Esophagus muscularis mucosa (tissue), 4 donors: ENCODE results near the gene CHCHD6. TPM values are rescaled to one million over a fixed set of nuclear protein-coding genes. Genes with fewer than 3 reads are reported as not detected.

Experiments
- DNase-seq: peaks from one replicate; pipeline ENCODE4 v3.0.0-alpha.2; 2017; ENCODE audit errors: extremely low spot score
- H3K27ac ChIP-seq, 4 donors: fragments of 200-600 bp; sonication (generic); replicated peaks in 1 of 4; 1 replicate in 3 of 4; 2 replicates in 1 of 4; pipeline ENCODE4 v1.5.1; 2016 to 2019; ENCODE audit warnings: mild to moderate bottlenecking in 1 of 4
- H3K27me3 ChIP-seq, 4 donors: fragments of 200-600 bp; sonication (generic); one replicate each; pipeline versions ENCODE4 v1.5.1 to v1.6.0; 2016 to 2019
- H3K36me3 ChIP-seq, 4 donors: fragments of 200-600 bp; sonication (generic); one replicate each; pipeline ENCODE4 v1.5.1; 2016 to 2019
- H3K4me1 ChIP-seq, 4 donors: fragments of 200-600 bp; sonication (generic); one replicate each; pipeline ENCODE4 v1.5.1; 2016 to 2019
- H3K4me3 ChIP-seq, 4 donors: fragments of 200-600 bp; sonication (generic); 1 replicate in 2 of 4; 2 replicates in 2 of 4; pipeline ENCODE4 v1.5.1; 2016 to 2019; ENCODE audit warnings: mild to moderate bottlenecking in 4 of 4, moderate library complexity in 1 of 4
- H3K9me3 ChIP-seq, 4 donors: fragments of 200-600 bp; sonication (generic); 1 replicate in 3 of 4; 2 replicates in 1 of 4; pipeline ENCODE4 v1.5.1; 2016 to 2019
- CTCF ChIP-seq, 3 experiments: fragments of 200-600 bp in 2 of 3; fragments of 450-650 bp in 1 of 3; sonication (generic) in 2 of 3; IDR thresholded peaks; one replicate each; pipeline ENCODE4 v1.5.1; 2017 to 2019; ENCODE audit warnings: antibody characterized with exemption in 3 of 3, mild to moderate bottlenecking in 2 of 3, moderate library complexity in 1 of 3
- EP300 ChIP-seq: sonication (generic); formaldehyde crosslinking; IDR thresholded peaks from one replicate; pipeline ENCODE4 v1.6.1; 2017; ENCODE audit warnings: antibody characterized with exemption
- POLR2A ChIP-seq: fragments of 450-650 bp; IDR thresholded peaks from one replicate; pipeline ENCODE4 v1.6.1; 2017; ENCODE audit warnings: antibody characterized with exemption, moderate library complexity, mild to moderate bottlenecking, low read depth
- POLR2AphosphoS5 ChIP-seq, 2 donors: sonication (generic); formaldehyde crosslinking; IDR thresholded peaks; one replicate each; pipeline ENCODE4 v1.6.1; 2017; ENCODE audit warnings: antibody characterized with exemption in 2 of 2
- WGBS: methylation state at CpG from one replicate; pipeline ENCODE4 v1.1.5; 2018; 5-methylcytosine and 5-hydroxymethylcytosine counted together
- intact Hi-C: fragments of 100-400 bp; cut with DNase I; formaldehyde crosslinking; loops from one replicate; pipeline ENCODE4 v1.15.1; 2023
- total RNA-seq, 4 donors: library from RNA; depleted of rRNA; stranded (reverse); fragments of >200 nt; gene quantifications; one replicate each; pipeline versions ENCODE4 v1.1.0 to v1.2.1, GENCODE V29; 2016

The CHCHD6 gene
- total RNA-seq, 4 donors from 2014 or later: 10.3 to 13.4 (median 12.1) TPM

- TF ChIP-seq POLR2A (no peak), CTCF (IDR thresholded peaks at IDR 0.05) (no peak), EP300 (no peak), POLR2AphosphoS5 (IDR thresholded peaks at IDR 0.05) (no peak)
Measured at GRCh38 chr3:126982126-126982470, 278.1 kb downstream of the CHCHD6 start.

GRCh38 chr3:126982471-126983175, 278.6 kb downstream of the CHCHD6 start, which contains the start of gene PLXNA1:
PLXNA1 (plus strand) TSS chr3:126983115; CDS start chr3:126988594, 5,479 bp downstream.
- Histone ChIP-seq H3K27ac (peak within 1 kb of the TSS; percentile 76 to 85 (median 80)), H3K36me3 (no peaks in the 10 kb centered on the region), H3K4me3 (peak within 1 kb of the TSS; percentile 68 to 92 (median 84)), H3K4me1 (peaks cover 24 to 52% (median 44%) of the 10 kb centered on the region in 4 donors), H3K27me3 (peaks cover 0 to 13% (median 0%) of the 10 kb centered on the region in 4 donors), H3K9me3 (no peaks in the 10 kb centered on the region)
- TF ChIP-seq CTCF (IDR thresholded peaks at IDR 0.05) (peak; percentile 83 to 91 (median 85)), POLR2AphosphoS5 (IDR thresholded peaks at IDR 0.05) (peak; percentile 35 to 41), EP300 (no peak), POLR2A (no peak)
- intact Hi-C loops: loop anchor here (2.0 to 10.0 kb wide), 4 partner anchors 232 to 562 kb away; no protein-coding TSS in a partner anchor
- no CpG with 5 or more reads among the region's 89 CpGs for WGBS
- DNase-seq: no peak

More at GRCh38 chr3:126982126-126982470, 278.1 kb downstream of the CHCHD6 start:
- peak overlapping the region; percentile 54 to 92 (median 58) for H3K4me3 ChIP-seq
- intact Hi-C loops: loop anchor here (2.0 to 10.0 kb wide), 4 partner anchors 231 to 563 kb away; no protein-coding TSS in a partner anchor
- H3K27ac ChIP-seq: peak overlapping the region; percentile 76 to 85 (median 80)
- no peak for DNase-seq
- no peaks in the 10 kb centered on the region for H3K9me3 ChIP-seq
- peaks cover 24 to 46% (median 42%) of the 10 kb centered on the region in 4 donors for H3K4me1 ChIP-seq
- H3K36me3 ChIP-seq: no peaks in the 10 kb centered on the region
- H3K27me3 ChIP-seq: peaks cover 0 to 14% (median 0%) of the 10 kb centered on the region in 4 donors
- 13% methylated on average over 3 of the region's 12 CpGs for WGBS

GRCh38 chr3:126983276-126983652, 279.2 kb downstream of the CHCHD6 start:
- no CpG with 5 or more reads among the region's 70 CpGs for WGBS
- Histone ChIP-seq H3K36me3 (peaks cover 0 to under 1% (median under 1%) of the 10 kb centered on the region in 4 donors), H3K27me3 (peaks cover 0 to 8% (median 0%) of the 10 kb centered on the region in 4 donors), H3K4me1 (peaks cover 24 to 54% (median 45%) of the 10 kb centered on the region in 4 donors), H3K27ac (peak overlapping the region in 2 of 4 donors; percentile 38 to 61), H3K4me3 (peak overlapping the region; percentile 68 to 92 (median 84)), H3K9me3 (no peaks in the 10 kb centered on the region)
- TF ChIP-seq POLR2A: no peak
- TF ChIP-seq CTCF (IDR thresholded peaks at IDR 0.05): no peak
- TF ChIP-seq EP300: no peak
- TF ChIP-seq POLR2AphosphoS5 (IDR thresholded peaks at IDR 0.05): no peak
- intact Hi-C loops: loop anchor here (2.0 to 10.0 kb wide), 4 partner anchors 232 to 562 kb away; no protein-coding TSS in a partner anchor
- DNase-seq: no peak

GRCh38 chr3:126983653-126984390, 279.8 kb downstream of the CHCHD6 start:
- TF ChIP-seq CTCF (IDR thresholded peaks at IDR 0.05): no peak
- no peak for TF ChIP-seq POLR2AphosphoS5 (IDR thresholded peaks at IDR 0.05)
- no peak for TF ChIP-seq POLR2A
- no peak for TF ChIP-seq EP300
- Histone ChIP-seq H3K27me3 (peaks cover 0 to 8% (median 0%) of the 10 kb centered on the region in 4 donors), H3K4me1 (peaks cover 24 to 54% (median 45%) of the 10 kb centered on the region in 4 donors), H3K36me3 (peaks cover 0 to 6% (median 4%) of the 10 kb centered on the region in 4 donors), H3K27ac (peak overlapping the region; percentile 38 to 61 (median 46)), H3K9me3 (no peaks in the 10 kb centered on the region), H3K4me3 (peak overlapping the region; percentile 68 to 92 (median 84))
- DNase-seq: no peak
- intact Hi-C loops: loop anchor here (2.0 to 10.0 kb wide), 4 partner anchors 233 to 561 kb away; no protein-coding TSS in a partner anchor
- no CpG with 5 or more reads among the region's 61 CpGs for WGBS
